NB4 (cell line): ENCODE measurements around the gene EIPR1.

Source experiments
- CTCF ChIP-seq: IDR thresholded peaks from one replicate; pipeline ENCODE4 v1.5.1; 2012; ENCODE audit warnings: low read depth, low read length
- POLR2A ChIP-seq: IDR thresholded peaks from 2 replicates; pipeline ENCODE4 v1.6.1; 2011; ENCODE audit warnings: mild to moderate bottlenecking; ENCODE audit not compliant: insufficient read length; ENCODE audit errors: extremely low read depth

DNA sequence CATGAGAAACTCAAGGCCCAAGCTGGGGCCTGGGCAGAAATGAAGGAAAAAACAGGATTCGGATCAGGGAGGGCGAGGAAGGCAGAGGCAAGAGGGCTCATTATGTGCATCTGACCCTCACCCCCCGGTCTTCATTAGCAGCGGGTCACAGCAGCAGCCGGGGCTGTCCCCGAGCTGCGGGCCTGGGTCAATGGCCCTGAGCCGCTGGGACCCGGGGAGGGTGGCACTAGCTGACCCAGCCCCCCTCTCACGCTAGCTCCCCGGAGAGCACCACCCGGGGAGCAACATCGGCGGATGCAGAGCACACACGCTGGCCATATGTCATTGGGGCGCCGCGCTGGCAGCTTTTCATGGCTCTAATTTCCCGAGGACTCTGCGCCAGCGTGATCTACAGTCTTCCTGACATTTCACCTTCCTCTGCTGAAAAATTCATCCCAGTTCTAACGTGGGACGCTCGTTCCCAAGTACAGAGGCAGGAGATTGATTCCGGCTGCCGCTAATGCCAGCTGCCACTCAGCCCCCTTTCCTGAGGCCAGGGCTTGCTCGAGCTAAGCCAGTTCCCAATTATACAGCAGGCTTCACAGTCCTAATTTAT lies 63.7 kb downstream of the EIPR1 start:
- TF ChIP-seq CTCF = no peak
- TF ChIP-seq POLR2A = no peak
